ENCODE data around the gene UBE2E2.

DNA sequence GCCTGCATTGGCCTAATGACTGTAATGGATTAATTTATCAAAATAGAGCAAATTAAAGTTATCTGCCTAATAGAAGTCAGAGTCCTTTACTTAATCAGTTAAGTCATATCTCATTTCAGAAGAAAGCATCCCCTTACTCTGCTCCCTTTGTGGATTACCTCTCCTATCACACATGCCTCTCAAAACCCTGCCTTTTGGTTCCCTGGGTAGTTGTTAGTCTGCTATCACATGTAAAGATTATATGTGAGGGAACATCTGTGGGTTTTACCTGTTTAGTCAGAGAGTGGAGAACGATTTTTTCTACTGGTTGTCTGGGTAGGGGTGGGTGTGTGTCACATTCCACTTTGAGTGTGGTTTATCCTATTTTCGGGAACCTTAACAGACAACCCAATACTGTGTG lies 16.4 kb downstream of the UBE2E2 start:
- TF ChIP-seq, protein P1, sequence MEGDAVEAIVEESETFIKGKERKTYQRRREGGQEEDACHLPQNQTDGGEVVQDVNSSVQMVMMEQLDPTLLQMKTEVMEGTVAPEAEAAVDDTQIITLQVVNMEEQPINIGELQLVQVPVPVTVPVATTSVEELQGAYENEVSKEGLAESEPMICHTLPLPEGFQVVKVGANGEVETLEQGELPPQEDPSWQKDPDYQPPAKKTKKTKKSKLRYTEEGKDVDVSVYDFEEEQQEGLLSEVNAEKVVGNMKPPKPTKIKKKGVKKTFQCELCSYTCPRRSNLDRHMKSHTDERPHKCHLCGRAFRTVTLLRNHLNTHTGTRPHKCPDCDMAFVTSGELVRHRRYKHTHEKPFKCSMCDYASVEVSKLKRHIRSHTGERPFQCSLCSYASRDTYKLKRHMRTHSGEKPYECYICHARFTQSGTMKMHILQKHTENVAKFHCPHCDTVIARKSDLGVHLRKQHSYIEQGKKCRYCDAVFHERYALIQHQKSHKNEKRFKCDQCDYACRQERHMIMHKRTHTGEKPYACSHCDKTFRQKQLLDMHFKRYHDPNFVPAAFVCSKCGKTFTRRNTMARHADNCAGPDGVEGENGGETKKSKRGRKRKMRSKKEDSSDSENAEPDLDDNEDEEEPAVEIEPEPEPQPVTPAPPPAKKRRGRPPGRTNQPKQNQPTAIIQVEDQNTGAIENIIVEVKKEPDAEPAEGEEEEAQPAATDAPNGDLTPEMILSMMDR (optimal IDR thresholded peaks at IDR 0.05 in 1 of 3, IDR thresholded peaks at IDR 0.05 in 1 of 3, conservative IDR thresholded peaks at IDR 0.05 in 1 of 3; ENCODE audit: extremely low read depth in 1 of 3, insufficient read depth in 2 of 3, low read length in 3 of 3) = no peak
- TF ChIP-seq EZH2 (IDR thresholded peaks at IDR 0.05; ENCODE audit: low read length) = no peak

Data from keratinocyte (primary cell).